Neural progenitor cell (in vitro differentiated cells): ENCODE results near the gene IPCEF1.

Source experiments
- EZH2 ChIP-seq: fragments of 200-600 bp; sonication (generic); IDR thresholded peaks from 2 replicates; pipeline ENCODE4 v1.6.1; 2017; ENCODE audit warnings: antibody characterized with exemption, mild to moderate bottlenecking, moderate library complexity
- EZH2phosphoT487 ChIP-seq: fragments of 200-600 bp; sonication (generic); IDR thresholded peaks from 2 replicates; pipeline ENCODE4 v1.6.1; 2017; ENCODE audit warnings: antibody characterized with exemption
- TF ChIP-seq, protein P1 (sequence below): fragments of 200-600 bp; sonication (generic); IDR thresholded peaks from 2 replicates; pipeline ENCODE4 v1.5.1; 2017; ENCODE audit warnings: antibody characterized with exemption, mild to moderate bottlenecking

GRCh38 chr6:154343473-154344308 lies 12.9 kb downstream of the IPCEF1 start:
- TF ChIP-seq, protein P1, sequence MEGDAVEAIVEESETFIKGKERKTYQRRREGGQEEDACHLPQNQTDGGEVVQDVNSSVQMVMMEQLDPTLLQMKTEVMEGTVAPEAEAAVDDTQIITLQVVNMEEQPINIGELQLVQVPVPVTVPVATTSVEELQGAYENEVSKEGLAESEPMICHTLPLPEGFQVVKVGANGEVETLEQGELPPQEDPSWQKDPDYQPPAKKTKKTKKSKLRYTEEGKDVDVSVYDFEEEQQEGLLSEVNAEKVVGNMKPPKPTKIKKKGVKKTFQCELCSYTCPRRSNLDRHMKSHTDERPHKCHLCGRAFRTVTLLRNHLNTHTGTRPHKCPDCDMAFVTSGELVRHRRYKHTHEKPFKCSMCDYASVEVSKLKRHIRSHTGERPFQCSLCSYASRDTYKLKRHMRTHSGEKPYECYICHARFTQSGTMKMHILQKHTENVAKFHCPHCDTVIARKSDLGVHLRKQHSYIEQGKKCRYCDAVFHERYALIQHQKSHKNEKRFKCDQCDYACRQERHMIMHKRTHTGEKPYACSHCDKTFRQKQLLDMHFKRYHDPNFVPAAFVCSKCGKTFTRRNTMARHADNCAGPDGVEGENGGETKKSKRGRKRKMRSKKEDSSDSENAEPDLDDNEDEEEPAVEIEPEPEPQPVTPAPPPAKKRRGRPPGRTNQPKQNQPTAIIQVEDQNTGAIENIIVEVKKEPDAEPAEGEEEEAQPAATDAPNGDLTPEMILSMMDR = peak; percentile 28
- TF ChIP-seq EZH2phosphoT487 (no peak), EZH2 (no peak)
